Pancreas (tissue), 10 donors: ENCODE measurements around the gene AMPD3. TPM values are rescaled to one million over a fixed set of nuclear protein-coding genes. Genes with fewer than 3 reads are reported as not detected.
A peak's percentile ranks its signal among the peaks of the same experiment; 100 is the strongest.

Experiments used
- ATAC-seq, 4 donors: fragments of 200-7000 bp; cut with Tn5 transposase; one replicate each; pipeline versions ENCODE4 v1.8.0 to v1.9.1; 2020; ENCODE audit warnings: mild to moderate bottlenecking in 4 of 4, moderate library complexity in 4 of 4
- DNase-seq, 6 donors: peaks; one replicate each; pipeline ENCODE4 v3.0.0-alpha.2; 2020
- FAIRE-seq: peaks from 2 replicates; lab custom pipeline; 2012; peaks lifted over from hg19 to GRCh38; lab: Jason Lieb, UNC
- H3K27ac ChIP-seq, 4 donors: fragments of 200-600 bp; sonication (generic); 1 replicate in 3 of 4; 2 replicates in 1 of 4; pipeline versions ENCODE4 v1.5.0 to v1.8.0; 2020
- H3K27me3 ChIP-seq, 4 donors: fragments of 200-600 bp; one replicate each; pipeline ENCODE4 v1.8.0; 2021
- H3K36me3 ChIP-seq, 3 donors: fragments of 200-600 bp; sonication (generic) in 1 of 3; one replicate each; pipeline versions ENCODE4 v1.5.0 to v1.8.0; 2020 to 2021
- H3K4me1 ChIP-seq, 3 donors: fragments of 200-600 bp; one replicate each; pipeline ENCODE4 v1.8.0; 2021
- H3K4me3 ChIP-seq, 4 donors: fragments of 200-600 bp; sonication (generic) in 2 of 4; one replicate each; pipeline versions ENCODE4 v1.5.0 to v1.8.0; 2020 to 2021
- H3K9me3 ChIP-seq, 4 donors: fragments of 200-600 bp; one replicate each; pipeline ENCODE4 v1.8.0; 2021
- WGBS, 2 donors: extraction: QIAGEN DNeasy Blood & Tissue Kit; methylation state at CpG; one replicate each; pipeline ENCODE4 v1.1.7; 2013; 5-methylcytosine and 5-hydroxymethylcytosine counted together
- intact Hi-C, 3 donors: fragments of 100-400 bp; cut with DNase I; formaldehyde crosslinking; loops; one replicate each; pipeline versions ENCODE4 v1.11.1 to v1.14.2; 2022
- polyA plus RNA-seq, 2 donors: library from polyadenylated mRNA; stranded (reverse); fragments of 200-250 nt; gene quantifications; one replicate each; pipeline ENCODE4 v1.2.3, GENCODE V29; 2013
- total RNA-seq, 6 donors: library from RNA; stranded (reverse); fragmentation: NEBNext Ultra II Directional in 4 of 6; extraction: Animal tissue kit (Norgen Biotek cat#: 25700) in 4 of 6; gene quantifications; one replicate each; pipeline versions ENCODE4 v1.2.1 to v1.2.4, GENCODE V29; 2021 to 2023
- TF ChIP-seq, protein P1 (sequence below), 4 donors: fragments of 200-600 bp; sonication (generic) in 3 of 4; IDR thresholded peaks; one replicate each; pipeline versions ENCODE4 v1.5.0 to v1.8.0; 2021; ENCODE audit warnings: antibody characterized with exemption in 4 of 4
- donor health status: healthy with polysubstance abuse.
- donor health status: DM: no; HTN: no; CAD: no; lungs with moderate emphysema.
- donor health status: DM: no; HTN: no; CAD: no.
- donor health status: control.
- donor health status: control.
- donor health status: Bipolar disorder and iron deficiency.
- donor health status: DM: yes; HTN: yes; CAD: no.
- donor health status: DM: no; HTN: no; CAD: no.
- donor health status: DM: no; HTN: no; CAD: no.
- donor health status: DM: yes; HTN: yes; CAD: no.

Gene AMPD3
- total RNA-seq (1 to 10 TPM; 2.7 to 10.0 (median 3.7) TPM), polyA plus RNA-seq (1 to 10 TPM; 3.0 to 5.6 TPM)

DNA sequence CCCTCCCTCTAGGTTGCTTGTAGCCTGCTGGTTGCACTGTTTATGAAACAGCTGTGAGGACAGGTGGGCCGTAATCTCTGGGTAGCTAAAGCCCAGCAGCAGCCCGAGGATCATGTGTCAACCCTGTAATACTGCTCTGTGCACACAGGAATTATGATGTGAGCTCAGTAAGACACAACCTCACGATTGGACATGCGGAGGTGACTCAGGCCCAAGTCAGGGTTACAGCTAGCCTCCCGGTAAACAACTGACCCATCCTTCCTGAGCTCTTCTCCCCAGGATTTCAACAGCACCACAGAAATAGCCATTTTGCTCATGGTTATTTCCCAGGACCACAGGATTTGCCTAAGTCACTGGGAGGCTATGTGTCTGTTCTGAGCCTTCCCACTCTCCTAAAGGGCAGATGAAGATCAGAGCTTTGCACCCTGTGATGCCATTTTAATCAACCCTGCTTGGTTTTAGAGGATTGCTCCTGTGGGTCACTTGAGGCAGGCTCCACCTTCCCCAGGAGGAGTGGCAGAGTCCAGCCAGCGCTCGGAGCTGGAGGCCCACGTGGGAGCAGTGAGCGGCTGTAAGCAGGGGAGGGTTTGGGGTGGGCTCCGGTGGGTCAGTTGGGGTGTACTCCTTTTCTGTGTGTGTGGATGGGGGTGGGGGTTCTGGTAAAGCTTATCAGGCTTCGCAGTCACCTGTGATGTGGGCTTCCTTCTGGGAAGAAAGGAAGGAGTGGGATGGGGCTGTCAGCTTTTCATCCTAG lies at the start of gene AMPD3:
Gene AMPD3 (plus strand): TSS at position 387 of the 754 bp plus-strand sequence. CDS start 6,256 bp downstream, outside the sequence.
- Histone ChIP-seq H3K27me3 (no peaks in the 10 kb centered on the region), H3K4me1 (no peaks in the 10 kb centered on the region), H3K27ac (peak within 1 kb of the TSS in 2 of 4 donors; percentile 23 to 53), H3K4me3 (peak within 1 kb of the TSS in 1 of 4 donors; percentile 34), H3K9me3 (no peaks in the 10 kb centered on the region), H3K36me3 (no peaks in the 10 kb centered on the region)
- FAIRE-seq (no peak), DNase-seq (no peak), ATAC-seq (peak in 1 of 4 donors; percentile 37)
- intact Hi-C loops, result no loop called here
- TF ChIP-seq, protein P1, sequence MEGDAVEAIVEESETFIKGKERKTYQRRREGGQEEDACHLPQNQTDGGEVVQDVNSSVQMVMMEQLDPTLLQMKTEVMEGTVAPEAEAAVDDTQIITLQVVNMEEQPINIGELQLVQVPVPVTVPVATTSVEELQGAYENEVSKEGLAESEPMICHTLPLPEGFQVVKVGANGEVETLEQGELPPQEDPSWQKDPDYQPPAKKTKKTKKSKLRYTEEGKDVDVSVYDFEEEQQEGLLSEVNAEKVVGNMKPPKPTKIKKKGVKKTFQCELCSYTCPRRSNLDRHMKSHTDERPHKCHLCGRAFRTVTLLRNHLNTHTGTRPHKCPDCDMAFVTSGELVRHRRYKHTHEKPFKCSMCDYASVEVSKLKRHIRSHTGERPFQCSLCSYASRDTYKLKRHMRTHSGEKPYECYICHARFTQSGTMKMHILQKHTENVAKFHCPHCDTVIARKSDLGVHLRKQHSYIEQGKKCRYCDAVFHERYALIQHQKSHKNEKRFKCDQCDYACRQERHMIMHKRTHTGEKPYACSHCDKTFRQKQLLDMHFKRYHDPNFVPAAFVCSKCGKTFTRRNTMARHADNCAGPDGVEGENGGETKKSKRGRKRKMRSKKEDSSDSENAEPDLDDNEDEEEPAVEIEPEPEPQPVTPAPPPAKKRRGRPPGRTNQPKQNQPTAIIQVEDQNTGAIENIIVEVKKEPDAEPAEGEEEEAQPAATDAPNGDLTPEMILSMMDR (IDR thresholded peaks at IDR 0.05), result no peak
- WGBS, 2 donors, result 82 to 83% methylated on average over 11 of the region's 11 CpGs

DNA sequence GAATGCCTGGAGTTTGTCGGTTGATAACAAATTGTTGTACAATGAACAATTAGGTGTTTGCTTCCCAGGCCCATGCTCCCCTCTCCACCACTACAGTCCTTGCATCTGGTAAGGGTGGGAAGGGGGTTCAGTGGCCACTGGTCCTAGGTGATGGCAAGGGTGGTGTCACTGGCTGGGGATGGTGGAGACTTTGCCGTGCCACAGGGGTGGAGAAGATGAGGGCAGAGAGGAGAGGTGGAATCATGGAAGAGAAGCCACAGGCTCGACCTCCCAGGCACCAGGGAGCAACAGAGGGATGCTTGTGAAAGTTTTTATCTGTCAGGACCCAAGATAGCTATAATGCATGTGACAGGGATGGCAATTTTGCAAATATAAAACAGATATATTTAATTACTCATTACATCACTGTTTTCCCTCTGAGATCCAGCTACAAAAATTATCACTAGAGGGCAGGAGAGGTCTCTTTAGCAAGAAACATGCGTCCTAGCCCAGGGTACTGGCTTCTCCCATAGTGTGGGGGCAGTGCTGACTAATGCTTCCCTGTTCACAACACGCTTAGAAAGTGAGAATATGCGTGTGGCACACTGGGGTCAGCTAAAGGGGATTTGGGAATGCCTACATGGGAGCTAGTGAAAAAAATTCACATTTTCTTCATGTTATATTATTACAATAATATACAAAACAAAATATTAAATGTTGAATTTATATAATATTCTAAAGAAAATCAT lies 49.0 kb upstream of the AMPD3 start:
- peak; percentile 83 for FAIRE-seq
- Histone ChIP-seq H3K27me3 (no peaks in the 10 kb centered on the region), H3K9me3 (no peaks in the 10 kb centered on the region), H3K36me3 (no peaks in the 10 kb centered on the region), H3K4me1 (no peaks in the 10 kb centered on the region), H3K27ac (no peak overlapping the region), H3K4me3 (no peak overlapping the region)
- DNase-seq, result peak in 4 of 6 donors; percentile 40 to 73 (median 60)
- TF ChIP-seq, protein P1 (IDR thresholded peaks at IDR 0.05), result peak; percentile 16 to 55 (median 38)
- intact Hi-C loops, result loop anchor here in 2 of 3 donors (10.0 kb wide), 2 partner anchors 249 to 329 kb away; no protein-coding TSS in a partner anchor
- 13 to 18% methylated on average over 6 of the region's 6 CpGs for WGBS, 2 donors
- ATAC-seq, result peak; percentile 76 to 99 (median 97)

DNA sequence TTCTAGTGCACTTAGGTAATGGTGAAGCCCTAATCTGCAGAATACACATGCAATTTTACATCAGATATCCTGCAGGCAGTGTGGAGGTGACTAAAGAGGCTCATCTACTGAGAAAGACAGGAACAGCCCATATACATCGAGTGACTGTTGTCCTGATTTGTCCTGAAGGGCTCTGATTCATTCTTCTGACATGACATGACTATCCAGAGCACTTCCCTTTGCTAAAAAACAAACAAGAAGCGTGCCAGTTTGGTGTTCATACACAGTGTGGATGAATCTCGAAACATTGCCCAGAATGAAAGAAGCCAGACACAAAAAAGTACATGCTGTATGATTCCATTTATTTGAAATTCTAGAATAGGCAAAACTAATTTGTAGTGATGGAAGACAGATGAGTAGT lies 48.0 kb upstream of the AMPD3 start:
- TF ChIP-seq, protein P1 (IDR thresholded peaks at IDR 0.05), result no peak
- ATAC-seq, result peak in 1 of 4 donors; percentile 36
- Histone ChIP-seq H3K27me3 (no peaks in the 10 kb centered on the region), H3K4me1 (no peaks in the 10 kb centered on the region), H3K27ac (no peak overlapping the region), H3K9me3 (no peaks in the 10 kb centered on the region), H3K36me3 (no peaks in the 10 kb centered on the region), H3K4me3 (no peak overlapping the region)
- intact Hi-C loops, result loop anchor here in 2 of 3 donors (10.0 kb wide), 2 partner anchors 248 to 328 kb away; no protein-coding TSS in a partner anchor
- DNase-seq, result no peak
- 55 to 62% methylated on average over 3 of the region's 3 CpGs for WGBS, 2 donors
- no peak for FAIRE-seq

DNA sequence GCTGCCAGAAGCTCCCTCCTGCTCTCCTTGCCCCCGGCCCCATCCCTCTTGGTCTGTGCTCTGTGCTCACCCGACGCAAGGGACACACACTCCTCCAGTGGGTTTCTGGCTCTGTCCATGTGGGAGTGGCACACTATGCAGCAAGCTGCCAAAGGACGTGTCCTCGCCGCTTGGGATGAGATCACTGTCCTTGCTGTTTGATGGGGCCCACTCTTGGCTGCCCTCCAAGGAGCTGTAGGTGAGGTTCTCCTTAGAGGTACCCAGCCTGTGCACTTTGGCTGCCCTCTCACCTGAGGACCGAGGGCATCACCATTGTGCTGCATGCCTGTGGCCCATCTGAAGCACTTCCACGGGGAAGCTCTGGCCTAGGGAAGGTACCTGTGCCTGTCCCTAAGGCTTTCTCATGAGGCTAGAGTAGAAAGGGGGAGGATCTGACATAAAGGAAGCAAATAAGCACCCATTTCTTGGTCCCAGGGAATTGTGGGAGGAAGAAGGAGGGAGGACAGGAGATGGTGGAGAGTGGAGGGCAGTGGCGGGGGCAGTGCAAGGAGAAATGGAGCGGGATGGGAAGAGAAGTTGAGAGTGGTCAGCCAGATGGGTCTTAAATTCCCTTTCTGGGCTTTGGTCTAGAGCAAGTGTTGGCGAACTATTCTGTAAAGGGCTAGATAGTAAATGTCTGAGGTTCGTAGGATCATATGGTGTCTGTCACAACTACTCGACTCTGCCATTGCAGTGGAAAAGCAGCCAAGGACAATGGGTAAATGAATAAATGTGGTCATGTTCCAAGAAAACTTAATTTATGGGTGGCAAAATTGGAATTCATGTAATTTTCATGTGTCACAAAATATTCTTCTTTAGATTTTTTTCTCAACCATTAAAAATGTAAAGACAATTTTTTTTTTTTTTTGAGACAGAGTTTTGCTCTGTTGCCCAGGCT lies 47.0 kb upstream of the AMPD3 start:
- Histone ChIP-seq H3K36me3 (no peaks in the 10 kb centered on the region), H3K9me3 (no peaks in the 10 kb centered on the region), H3K27me3 (no peaks in the 10 kb centered on the region), H3K27ac (no peak overlapping the region), H3K4me1 (no peaks in the 10 kb centered on the region), H3K4me3 (no peak overlapping the region)
- TF ChIP-seq, protein P1 (IDR thresholded peaks at IDR 0.05), result no peak
- no peak for FAIRE-seq
- intact Hi-C loops, result loop anchor here in 2 of 3 donors (10.0 kb wide), 2 partner anchors 247 to 327 kb away; no protein-coding TSS in a partner anchor
- WGBS, 2 donors, result 75 to 79% methylated on average over 13 of the region's 13 CpGs
- no peak for ATAC-seq
- DNase-seq, result no peak
